ENCODE data around the gene SLC44A4. TPM values are rescaled to one million over a fixed set of nuclear protein-coding genes. Genes with fewer than 3 reads are reported as not detected.
"Not testable (repeated sequence)": the region's sequence is repeated elsewhere in the genome, so short reads cannot be mapped to it uniquely, and the experiment has no call there.

The SLC44A4 gene
- total RNA-seq, 1 donor from 2014 or later, result 457 TPM

DNA sequence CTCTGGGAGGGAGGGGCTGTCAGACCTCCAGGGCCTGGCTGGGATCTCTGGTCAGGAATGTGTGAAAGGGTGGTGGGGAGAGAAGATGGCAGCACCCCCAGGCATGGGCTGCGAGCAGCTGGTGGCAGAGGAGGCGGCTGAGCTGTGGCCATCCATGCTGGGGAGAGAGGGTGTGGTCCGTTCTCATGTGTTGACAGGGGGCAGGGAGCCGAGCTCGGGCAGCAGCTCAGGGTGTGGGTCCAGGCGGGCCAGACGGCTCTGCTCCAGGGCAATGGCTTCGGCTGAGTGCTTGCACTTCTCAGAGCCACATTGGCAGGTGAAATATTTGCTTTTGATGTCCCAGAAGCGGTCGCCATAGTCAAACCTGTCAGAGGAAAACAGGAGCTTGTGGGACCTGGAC is 1.1 kb upstream of the SLC44A4 start:
- no peak for DNase-seq (ENCODE audit: low spot score)

DNA sequence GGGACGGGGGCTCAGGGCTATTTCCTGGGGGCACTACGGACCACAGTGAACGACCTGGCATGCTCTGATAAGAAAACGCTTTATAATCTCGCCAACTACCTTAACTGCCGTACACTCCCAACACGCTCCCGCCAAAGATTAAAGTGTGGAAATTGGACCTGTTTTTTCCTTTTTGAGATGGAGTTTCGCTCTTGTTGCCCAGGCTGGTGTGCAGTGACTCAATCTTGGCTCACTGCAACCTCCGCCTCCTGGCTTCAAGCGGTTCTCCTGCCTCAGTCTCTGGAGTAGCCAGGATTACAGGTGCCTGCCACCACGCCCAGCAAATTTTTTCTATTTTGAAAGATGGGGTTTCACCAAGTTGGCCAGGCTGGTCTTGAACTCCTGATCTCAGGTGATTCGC is 346 bp upstream of the SLC44A4 start:
- no peak for DNase-seq (ENCODE audit: low spot score)

DNA sequence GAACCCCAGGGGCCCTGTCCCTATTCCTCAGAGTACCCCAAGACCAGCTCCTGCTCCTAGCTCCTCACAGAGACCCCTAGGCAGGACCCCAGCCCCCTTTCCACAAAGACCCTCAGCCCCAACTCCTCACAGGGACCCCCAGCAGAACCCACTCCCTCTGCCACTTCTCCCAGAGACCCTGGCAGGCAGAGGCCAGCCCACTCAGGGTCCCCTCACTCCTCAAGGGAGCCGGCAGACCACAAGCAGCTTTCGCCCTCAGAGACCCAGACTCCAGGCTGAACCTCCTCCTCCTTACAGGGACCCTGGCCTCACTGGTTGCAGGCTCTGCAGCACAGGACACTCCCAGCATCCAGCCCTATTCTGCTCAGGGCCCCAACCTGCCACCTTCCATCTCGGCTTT is 575 bp downstream of the SLC44A4 start:
- no peak for DNase-seq (ENCODE audit: low spot score)

DNA sequence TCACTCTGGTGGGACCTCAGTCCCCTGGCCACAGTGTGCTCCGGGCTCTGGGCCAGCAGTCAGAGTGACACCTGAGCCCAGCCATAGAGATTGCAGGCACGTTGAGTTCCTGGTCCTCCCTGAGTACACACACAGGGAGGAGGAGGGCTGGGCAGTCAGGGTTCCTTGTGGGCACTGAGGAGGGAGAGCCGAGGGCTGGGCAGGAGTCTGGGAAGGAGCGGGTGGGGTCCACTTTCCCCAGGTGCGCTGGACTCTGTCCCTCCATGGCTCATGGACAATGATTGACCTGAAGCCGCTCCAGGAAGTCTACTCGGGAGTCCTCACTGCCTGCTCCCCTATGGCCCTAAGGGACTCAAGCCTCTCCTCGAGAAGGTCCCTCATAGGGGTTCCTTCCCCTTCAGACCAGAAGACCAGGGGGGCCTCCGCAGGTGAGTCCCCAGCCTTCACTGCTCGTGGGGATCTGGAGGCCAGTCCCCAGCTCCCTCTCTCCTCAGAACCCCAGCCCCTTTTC is 1.1 kb downstream of the SLC44A4 start:
- peak; percentile 90 for DNase-seq (ENCODE audit: low spot score)

DNA sequence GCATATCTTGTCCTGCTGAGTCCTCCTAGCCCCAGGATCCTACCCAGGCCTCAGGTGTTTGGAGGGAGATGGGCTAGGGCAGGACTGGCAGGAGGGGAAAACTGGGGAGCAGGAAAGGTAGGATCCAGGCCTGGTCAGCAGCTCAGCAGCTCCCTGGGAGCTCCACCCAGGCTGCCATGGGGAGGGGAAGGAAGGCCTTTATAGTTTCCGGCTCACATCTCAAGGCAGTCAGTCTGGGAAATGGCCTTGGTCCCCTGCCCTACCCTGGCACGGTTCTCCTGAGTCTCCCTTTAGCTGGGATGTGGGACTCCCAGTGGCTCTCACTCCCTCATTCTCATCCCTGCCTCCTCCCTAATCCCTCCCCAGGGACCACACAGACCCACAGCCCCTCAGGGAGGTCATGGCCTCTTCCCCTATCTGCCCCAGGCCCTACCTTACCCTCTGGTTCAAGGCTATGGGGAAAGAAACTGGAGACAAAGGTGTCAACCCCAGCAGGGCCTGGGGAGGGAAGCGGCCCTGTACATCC is 1.6 kb downstream of the SLC44A4 start:
- peak; percentile 51 for DNase-seq (ENCODE audit: low spot score)

DNA sequence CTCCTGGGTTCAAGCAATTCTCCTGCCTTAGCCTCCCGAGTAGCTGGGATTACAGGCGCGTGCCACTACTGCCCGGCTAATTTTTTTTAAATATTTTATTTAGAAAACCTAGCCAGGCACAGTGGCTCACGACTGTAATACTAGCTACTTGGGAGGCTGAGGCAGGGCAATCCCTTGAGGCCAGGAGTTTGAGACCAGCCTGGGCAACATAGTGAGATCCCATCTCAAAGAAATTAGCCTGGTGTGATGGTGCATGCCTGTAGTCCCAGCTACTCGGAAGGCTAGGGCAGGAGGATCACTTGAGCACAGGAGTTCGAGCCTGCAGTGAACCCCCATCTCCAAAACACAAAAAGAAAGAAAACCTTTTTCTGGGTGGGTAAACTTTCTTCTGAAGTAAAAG is 2.4 kb downstream of the SLC44A4 start:
- DNase-seq (ENCODE audit: low spot score), result no peak

DNA sequence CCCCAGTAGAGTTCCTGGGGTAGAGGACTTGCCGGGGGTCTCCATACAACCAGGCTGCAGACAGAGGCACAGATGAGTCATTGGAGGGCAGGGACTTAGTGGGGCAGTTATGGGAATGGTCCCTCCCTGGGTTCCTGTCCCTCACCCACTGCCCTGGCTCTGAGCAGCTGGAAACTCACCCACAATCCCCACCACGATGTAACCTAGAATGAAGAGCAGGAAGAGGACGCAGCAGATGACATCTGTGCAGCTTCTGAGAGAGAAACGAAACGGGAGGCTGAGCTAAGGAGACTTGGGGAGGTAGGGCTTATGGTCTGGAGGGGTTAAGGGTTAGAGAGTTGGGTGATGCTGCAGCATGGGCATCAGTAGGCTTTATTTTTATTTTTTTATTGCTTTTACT is 2.9 kb downstream of the SLC44A4 start:
- no peak for DNase-seq (ENCODE audit: low spot score)

DNA sequence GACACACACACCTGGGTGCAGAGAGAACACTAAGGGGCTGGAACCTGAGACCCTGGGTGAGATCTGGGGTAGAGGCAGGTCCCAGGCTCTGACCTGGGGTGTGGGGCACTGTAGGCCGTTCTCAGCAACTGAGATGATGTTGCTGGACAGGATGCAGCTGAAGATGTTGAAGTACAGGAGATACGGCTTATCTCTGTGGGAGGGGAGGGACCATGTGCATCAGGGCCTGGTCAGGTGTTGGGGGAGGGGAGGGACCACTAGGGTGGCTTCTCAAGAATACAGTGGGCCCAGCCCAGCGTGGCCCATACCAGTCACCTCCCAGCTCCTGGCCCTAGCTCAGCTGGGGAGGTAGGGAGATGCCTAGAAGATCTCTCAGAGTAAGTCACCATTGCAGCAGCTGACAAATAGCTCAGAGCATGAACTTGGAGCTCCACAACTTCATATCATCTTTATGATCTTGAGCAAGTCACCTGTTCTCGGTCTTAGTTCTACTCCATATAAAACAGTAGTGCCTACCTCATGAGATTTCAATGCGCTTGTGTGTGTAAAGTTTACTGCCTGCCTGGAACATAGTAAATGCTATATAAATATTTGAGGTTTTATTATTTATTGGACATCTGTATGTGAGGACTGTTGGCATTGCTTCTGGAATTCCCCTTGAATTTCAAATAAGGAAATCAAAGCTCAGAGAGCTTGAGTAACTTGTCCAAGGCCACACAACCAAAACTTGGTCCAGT is 3.8 kb downstream of the SLC44A4 start:
- DNase-seq (ENCODE audit: low spot score), result no peak

DNA sequence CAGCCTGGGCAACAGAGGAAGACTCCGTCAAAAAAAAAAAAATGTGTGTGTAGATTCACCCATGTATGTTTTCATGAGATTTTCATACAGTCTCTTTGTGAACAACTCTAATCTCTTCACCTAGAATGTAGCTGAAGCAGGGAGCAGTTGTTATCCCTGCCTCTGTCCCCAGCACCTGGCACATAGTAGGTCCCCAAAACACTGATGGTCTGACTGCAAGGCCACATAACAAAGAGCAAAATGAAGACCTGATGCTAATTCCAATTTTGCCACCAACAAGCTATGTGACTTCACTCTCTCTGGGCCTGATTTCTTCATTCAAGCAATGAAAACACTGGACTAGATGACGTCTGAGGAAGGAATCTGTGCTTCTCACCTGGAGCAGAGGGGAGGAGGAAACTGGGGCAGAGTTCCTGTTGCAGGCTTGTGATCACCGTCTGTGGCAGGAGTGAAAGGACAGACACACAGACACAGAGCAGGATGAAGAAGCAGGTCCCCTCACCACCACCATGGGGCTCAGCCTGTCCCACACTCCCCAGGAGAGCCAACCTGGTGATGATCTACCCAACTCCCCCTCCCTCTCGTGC is 4.6 kb downstream of the SLC44A4 start:
- DNase-seq (ENCODE audit: low spot score), result no peak

DNA sequence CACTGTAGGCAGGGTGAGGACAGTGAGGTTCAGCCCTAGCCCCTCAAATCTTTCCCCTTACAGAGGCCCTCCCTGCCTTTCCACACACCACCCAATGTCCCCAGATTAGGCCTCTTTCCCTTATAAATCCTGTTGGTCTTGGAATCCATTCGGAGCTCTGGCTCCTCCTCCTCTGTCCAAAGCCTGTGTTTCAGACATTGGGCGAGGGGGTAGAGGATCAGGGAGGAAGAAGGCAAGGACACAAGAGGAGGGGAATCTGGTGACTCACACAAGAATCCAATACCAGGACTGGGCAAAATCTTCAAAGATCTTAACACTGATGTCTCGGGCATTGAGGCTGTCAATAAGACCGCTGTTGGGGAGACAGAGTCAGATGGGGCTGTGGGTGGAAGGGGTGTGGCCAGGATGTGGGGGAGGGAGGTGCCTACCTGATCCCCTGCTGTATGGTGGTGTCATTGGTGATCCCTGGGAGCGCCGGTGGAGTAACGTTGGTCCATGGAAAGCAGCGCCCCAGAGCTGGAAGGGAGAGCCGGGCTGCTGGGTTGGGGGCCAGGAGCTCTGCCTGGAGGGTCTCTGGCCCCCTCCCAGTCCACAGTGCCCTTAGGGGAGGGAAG is 7.6 kb downstream of the SLC44A4 start:
- no peak for DNase-seq (ENCODE audit: low spot score)

DNA sequence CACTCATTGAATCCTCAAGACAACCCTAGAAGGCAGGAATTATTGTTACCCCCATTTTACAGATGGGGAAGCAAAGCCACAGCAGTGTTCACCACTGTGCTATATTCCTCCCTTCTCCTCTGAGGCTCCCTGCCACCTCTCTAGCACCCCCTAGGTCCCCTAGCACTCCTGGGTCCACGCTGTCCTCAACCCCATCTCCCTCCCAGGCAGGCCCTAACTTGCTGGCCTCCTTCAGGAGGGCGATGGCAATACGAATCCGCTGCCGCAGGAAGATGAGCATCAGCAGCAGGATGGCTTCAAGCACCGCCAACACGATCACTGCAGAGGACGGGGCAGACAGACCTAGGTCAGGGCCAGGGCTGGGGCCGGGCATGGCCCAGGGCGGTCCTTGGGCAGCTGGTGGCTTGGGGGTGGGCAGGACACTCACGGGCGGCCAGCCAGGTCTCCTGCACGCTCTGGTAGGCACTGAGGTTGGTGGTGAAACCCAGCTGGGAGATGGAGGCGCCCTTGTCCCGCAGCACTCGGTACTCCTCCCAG is 8.3 kb downstream of the SLC44A4 start:
- no peak for DNase-seq (ENCODE audit: low spot score)

DNA sequence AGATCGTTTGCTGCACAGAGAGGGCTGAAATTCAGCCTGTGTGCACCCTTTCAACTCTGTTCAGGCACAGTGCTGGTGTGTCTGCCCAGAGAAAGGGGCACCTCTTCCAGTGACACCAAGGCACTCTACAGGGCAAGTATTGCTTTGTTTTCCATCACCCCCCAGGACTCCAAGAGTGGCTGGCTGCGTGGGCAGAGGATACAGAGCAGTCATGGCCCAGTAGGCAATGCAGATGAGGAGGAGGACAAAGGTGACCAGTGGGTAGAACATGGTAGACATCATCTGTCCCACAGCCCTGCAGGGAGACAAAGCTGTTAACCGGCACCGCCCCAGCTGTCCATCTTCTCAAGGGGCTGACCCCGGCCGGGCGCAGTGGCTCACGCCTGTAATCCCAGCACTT is 9.5 kb downstream of the SLC44A4 start:
- DNase-seq (ENCODE audit: low spot score), result no peak

DNA sequence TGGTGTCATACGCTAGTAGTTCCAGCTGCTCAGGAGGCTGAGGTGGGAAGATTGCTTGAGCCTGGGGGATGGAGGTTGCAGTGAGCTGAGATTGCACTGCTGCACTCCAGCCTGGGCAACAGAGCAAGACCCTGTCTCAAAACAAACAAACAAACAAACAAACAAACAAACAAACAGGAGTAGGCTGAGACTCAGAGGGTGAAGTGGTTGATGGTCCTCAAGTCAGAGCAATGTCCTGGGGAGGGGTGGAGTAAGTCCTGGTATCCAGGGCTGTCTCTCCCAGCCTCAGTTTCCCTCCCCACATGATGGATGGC is 10.2 kb downstream of the SLC44A4 start:
- DNase-seq (ENCODE audit: low spot score), result not testable (repeated sequence)

DNA sequence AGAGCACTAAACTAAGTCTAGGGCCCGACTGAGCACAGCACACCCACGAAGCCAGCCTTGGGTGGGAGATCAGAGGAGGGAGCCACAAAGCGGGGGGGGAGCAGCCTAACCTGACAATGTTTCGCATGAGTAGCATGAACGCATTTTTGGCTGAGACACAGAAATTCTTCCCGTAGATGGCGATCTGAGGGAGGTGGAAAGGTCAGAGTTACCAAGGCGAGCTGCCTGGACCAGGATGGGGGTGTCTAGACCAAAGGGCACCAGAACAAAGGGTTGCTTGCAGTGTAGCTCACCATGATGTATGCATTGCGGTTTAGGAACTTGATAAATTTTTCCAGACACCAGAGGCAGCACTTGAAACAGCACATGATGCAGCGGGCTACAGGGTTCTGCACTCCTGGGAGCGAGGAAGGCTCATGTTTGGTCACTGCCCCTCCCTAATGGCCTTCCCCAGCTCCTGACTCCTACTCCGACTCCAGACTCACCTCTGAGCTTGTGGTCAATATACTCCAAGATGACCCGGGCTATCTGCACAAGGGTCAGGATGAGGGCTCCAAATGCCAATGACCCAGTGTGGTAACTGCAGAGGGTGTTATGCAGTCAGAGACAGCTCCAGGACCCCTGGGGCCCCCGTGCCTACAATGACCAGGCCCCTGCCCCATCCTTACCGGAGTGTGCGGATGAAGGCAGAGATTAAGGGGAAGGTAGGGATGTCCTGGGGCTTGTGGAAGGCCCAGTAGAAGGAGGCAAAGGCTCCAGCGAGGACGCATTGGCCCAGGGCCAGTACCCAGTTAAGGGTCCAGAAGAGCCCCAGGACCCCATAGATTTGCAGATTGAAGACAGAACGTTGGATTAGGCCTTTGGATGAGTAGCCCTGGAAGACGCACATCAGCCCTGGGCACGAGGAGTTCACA is 13.3 kb downstream of the SLC44A4 start:
- DNase-seq (ENCODE audit: low spot score), result no peak

DNA sequence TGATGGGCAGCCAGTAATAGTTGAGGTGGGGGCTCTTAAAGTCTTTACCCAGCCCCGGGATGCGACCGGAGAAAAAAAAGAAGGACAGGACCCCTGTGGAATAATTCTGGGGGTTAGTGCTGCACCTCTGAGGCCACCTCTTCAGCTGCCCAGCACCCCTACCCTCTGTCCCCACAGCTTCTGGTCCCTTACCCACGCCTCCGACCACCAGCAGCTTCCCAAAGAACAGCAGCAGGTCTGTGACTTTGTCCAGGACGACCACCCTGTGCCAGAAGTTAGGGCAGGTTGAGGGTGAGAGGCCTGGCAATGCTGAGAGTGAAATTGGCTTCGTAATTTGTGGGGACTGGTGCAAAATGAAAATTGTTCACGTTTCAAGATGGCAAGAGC is 14.0 kb downstream of the SLC44A4 start:
- no peak for DNase-seq (ENCODE audit: low spot score)

DNA sequence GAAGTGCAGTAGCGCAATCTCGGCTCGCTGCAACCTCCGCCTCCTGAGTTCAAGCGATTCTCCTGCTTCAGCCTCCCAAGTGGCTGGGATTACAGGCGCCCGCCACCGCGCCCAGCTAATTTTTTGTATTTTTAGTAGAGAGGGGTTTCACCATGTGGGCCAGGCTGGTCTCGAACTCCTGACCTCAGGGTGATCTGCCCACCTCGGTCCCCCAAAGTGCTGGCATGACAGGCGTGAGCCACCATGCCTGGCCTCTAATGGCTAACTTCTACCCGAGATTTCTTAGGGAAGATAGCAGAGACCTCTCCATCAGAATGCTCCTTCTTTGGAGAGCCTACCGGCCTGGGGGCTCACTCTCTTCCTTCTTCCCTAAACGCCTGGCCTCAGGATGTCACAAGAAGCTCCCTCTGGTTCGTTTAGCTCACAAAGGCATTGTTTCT is 14.7 kb downstream of the SLC44A4 start:
- DNase-seq (ENCODE audit: low spot score), result not testable (repeated sequence)

DNA sequence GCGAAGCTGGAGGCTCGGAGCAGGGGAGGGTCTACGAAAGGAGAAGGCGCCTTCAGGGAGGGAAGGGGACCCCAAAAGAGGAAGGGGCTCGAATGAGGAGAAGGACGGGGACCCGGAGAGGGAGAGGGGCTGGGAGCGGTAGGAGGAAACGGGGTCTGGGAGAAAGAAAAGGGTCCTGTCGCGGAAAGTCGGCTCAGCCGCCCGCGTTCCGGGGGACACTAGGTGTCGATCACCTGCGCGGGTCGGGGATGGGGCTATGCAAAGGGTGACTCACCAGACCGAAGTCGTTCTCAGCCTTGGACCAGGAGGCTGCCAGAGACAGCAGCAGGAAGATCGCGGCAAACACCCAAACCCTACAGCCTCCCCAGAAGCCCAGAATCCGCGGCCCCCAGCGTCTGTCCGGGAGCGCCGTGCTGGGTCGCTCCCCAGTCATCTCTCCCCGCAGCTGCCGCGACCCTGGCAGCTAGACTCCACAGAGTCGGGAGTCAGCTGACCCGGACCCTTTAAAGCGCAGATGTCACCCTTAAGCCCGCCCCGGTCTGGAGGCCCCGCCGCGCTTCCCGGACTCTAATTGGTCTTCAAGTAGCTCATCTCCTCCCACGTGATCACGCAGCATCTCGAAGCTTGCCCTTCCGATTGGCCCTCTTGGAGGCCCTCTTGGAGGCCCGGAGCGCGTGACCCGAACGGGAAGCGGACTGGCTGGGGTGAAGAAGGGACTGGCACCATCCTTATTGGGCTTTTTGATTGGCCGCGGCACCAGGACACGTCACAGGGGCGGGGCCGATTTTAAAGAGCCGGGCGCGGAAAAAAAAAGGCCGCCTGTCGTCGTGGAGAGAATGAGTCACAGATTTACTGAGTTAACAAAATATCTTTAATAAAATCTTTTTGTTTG is 16.2 kb downstream of the SLC44A4 start, which contains the start of gene NEU1:
NEU1 (minus strand) TSS at position 478 of the 892 bp plus-strand sequence; CDS start at position 433, 45 bp downstream.
- DNase-seq (ENCODE audit: low spot score), result peak; percentile 100

DNA sequence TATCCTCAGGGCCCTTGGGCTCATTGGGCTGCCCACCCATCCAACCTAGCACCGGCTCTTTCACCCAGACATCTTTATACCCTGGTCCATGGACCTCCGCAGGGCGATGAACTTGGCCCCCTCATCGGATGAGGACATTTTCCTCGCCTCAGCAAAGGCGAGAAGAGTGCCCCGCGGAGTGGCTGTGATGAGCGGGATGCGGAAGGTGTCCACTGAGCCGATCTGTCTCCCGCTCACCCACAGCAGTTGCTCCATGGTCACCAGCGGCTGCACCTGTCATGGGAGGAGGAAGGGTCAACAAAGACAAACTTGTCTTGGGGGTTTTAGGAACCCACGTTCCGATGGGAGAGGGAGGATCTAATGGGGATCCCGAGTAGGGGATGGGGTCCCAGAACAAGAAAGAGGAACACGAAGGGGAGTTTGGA is 16.9 kb downstream of the SLC44A4 start:
- DNase-seq (ENCODE audit: low spot score), result no peak

DNA sequence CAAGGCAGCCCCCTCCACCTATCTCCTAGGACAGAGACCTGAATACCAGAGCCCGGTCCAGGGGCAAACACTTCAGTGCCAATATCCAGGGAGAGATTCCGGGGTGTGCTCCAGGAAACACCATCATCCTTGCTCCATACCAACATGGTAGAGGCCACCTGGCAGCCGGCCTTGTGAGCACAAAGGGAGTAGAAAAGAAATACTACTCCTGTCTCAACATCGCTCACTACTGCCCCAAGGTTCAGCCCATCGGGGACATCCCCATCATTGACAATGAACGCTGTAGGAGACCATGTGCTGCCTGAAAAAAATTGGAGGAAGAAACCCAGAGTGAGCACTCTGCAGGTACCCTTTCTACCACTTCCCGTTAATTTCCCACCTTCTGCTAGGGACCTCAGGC is 17.6 kb downstream of the SLC44A4 start:
- no peak for DNase-seq (ENCODE audit: low spot score)

DNA sequence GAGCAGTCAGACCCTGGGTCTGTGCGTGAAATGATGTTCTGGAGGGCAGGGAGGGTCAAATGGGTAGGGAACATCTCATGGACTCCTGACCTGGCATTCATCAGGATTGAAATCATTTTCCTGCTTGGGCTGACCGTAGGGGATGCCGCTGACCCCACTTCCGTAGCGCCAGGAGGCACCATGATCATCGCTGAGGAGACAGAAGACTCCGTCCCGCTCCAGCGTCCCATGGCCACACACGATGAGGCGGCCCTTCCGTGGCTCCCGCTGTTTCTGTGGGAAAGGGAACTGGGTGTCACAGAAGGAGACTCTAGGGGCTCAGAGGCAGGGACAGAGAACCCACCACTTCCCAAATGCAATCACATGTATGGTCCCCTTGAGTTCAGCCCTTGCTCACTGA is 18.4 kb downstream of the SLC44A4 start:
- no peak for DNase-seq (ENCODE audit: low spot score)

Data from mucosa of gallbladder (tissue), 1 donor.